Kasumi-1 (cell line): ENCODE data around the gene ANKMY1.
A peak's percentile ranks its signal among the peaks of the same experiment; 100 is the strongest.
"Not testable (repeated sequence)": the region's sequence is repeated elsewhere in the genome, so short reads cannot be mapped to it uniquely, and the experiment has no call there.

Experiments used
- DNase-seq, 2 experiments: peaks; one replicate each; lab custom pipeline; 2025; lab: John Stamatoyannopoulos, UW

Gene ANKMY1

DNA sequence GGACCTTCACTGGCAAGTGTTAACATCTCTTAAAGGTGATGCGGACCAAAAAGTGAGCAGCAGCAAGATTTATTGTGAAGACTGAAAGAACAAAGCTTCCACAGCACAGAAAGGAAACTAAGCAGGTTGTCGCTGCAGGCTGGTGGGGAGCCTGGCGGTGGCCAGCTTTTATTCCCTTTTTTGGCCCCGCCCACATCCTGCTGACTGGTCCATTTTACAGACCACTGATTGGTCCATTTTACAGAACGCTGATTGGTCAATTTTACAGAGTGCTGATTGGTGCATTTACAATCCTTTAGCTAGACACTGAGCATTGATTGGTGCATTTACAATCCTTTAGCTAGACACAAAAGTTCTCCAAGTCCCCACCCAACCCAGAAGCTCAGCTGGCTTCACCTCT, 35.9 kb downstream of the ANKMY1 start:
- not testable (repeated sequence) for DNase-seq

DNA sequence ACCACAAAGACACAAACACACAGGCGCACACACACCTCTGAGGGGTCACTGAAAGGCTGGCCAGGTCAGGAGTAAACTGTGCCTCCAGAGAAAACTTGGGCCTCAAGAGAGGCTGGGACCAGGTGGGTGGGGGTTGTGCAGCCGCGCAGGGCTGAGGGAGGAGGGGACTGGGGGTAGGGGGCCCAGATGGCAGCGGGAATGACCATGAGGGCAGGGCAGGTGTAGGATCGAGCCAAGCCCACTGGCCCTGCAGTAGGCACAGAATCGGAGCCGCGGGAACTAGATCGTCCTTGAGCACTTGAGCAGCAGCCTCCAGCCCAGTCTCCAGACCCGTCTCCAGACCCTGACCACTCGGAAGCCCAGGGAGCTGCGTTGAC, 36.8 kb downstream of the ANKMY1 start:
- DNase-seq = no peak

DNA sequence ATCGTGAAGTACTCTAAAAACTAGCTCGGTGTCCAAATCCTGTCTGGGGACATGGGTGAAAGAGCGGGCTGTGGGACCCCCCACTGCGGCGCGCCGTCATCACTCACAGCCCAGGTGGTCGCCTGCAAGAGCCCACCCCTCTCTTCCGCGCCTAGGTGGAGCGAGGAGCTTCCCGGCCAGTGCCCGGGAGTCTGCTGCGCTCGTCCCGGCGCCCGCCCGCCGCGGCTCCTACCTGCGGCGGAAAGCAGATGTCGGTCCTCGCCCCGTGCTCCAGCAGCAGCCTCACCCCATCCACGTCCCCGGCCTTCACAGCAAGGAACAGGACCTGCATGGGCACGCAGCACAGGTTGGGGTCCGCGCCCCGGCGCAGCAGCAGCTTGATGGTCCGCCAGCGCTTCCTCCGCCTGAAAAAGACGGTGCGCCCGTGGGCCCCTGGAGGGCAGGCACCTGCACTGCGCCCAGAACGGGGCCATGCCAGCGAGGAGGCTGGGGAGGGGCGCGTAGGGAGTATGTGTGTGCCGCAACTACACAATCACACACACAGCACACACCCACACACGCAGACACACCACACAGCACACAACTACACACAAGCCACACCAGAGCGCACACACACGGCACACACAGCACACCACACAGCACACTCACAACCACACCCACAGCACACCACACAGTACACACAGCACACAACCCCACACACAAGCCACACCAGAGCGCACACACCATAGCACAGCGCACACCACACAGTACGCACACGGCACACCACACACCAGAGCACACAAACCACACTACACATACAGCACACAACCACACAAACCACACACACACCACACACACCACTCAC, 37.4 kb downstream of the ANKMY1 start:
- no peak for DNase-seq

GRCh38 chr2:240519396-240520129, 38.2 kb downstream of the ANKMY1 start:
- no peak for DNase-seq

DNA sequence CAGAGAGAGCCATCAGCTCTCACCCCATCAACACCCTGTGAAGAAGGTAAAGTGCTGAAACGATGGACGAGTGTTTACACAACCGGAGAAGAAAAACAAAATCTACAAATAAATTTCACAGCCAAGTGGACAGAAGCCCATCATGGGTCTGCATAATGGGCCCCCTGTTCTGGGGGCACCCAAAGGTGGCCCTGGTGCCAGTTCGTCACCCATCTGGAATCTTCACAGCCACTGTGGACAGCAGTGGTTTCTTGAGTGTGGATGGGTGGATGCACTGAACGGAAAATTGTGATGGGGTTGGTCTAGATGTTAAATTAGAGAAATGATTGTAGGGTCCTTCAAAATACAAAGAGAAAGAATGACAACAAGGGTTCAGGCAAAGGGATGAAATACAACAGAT, 38.8 kb downstream of the ANKMY1 start:
- DNase-seq = no peak

DNA sequence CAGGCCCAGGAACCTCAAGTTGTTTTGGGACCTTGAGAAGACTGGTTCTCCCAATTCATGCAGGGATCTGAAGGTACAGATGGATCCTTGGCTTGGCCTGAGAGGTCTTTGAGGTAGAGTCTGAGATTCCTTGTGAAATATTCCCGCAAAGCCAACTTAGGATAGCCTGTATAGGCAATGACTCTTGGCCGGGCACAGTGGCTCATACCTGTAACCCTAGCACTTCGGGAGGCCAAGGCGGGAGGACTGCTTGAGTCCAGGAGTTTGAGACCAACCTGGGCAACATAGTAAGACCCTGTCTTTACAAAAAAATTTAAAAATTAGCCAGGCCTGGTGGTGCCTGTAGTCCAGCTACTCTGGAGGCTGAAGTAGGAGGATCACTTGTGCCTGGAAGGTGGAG, 40.4 kb downstream of the ANKMY1 start:
- DNase-seq = no peak

DNA sequence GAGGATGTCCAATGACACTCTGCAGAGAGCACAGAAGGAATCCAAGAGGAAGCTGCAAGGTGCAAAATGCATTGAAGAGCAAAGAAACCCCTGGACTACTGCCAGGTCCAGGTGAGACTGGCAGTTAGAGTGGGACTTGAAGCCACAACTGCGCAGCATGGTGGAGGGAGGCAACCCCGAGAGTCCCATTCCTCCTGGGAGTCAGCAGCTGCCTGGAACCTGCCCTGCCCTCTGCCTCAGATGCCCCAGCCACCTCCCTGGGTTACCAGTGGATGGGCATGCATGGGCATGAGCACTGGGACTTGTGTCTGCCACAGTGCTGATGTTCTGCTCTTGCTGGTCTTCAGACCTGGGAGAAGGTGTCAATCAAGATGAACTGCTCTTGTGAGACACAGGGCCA, 43.2 kb downstream of the ANKMY1 start:
- DNase-seq = no peak

- peak; percentile 16 to 20 for DNase-seq
Observed at GRCh38 chr2:240513549-240514287, 44.1 kb downstream of the ANKMY1 start.

DNA sequence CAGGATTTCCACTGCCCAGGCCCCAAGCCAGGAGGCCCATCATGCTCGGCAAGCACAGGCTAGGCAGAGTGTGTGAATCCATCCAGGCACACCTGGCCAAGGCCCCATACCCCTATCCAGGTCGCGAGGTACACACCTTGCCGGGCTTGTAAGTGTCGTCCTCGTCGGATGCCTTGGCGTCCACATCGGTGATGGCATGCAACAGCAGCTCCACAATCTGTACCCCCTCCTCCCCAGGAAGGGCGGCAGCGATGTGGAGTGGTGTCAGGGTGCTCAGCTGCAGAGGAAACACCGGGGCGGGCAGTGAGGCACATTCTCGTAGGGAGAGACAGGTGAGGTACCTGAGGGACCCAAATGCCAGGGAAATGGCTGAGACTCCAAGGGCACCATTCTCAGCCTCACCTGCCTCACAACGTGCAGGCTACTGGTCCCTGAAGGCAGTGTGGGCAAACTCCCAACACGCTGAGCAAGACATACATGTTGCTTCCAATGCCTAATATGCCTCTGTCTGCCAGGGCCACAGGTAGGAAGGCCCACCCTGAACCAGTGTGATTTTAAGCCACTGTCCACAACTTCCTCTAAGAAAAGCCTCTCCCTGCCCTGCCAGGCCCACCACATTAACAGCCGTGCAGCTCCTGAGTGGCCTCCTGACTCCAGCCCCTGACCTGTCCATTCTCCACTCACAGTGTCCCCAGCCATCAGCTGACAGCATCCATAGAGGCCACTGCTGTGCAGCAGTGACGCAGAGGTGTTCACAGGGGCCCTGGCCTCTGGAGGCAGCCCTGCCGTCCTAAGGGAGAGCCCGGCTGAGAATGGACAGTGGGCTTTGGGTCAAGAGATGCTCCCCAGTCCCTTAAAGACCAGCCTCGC, 44.9 kb downstream of the ANKMY1 start:
- no peak for DNase-seq

- no peak for DNase-seq
Observed at GRCh38 chr2:240512109-240512485, 45.7 kb downstream of the ANKMY1 start.

DNA sequence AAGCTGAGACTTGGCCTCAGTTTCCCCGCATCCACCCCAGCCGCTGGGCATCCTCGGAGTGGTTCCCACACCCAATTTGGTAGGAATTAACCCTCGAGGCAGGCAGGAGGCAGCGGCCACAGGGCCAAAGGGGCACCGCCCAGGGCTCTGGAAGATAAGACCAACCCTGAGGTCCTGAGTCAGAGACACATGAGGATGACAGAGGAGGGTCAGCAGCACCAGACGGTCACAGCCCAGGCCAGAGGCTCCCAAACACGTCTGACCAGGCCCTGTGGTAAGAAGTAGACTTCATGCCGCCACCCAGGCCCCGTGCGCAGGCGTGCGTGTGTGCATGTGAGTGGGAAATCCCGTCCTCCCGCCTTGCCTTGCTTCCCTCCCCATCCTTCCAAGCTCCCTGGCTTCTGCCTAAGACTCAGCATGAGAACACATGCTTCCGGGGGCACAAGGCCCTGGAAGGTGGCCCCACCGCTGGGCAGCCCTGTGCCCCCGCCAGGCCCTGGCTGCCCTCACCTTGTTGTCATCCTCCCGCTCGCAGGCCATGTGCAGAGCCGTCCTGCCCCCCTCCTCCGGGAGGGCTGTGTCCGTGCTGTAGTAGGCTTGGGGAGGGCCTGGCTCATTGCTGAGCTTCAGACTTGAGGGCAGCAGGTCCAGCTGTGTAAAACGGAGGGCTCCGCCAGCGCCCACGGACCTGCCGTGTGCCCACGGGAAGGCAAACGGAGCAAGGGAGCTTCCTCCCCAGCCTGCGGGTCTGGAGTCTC, 46.3 kb downstream of the ANKMY1 start:
- DNase-seq = no peak

- no peak for DNase-seq
Observed at GRCh38 chr2:240510513-240511210, 47.1 kb downstream of the ANKMY1 start.

- no peak for DNase-seq
Observed at GRCh38 chr2:240509667-240510512, 47.9 kb downstream of the ANKMY1 start.

GRCh38 chr2:240508832-240509545, 48.8 kb downstream of the ANKMY1 start:
- no peak for DNase-seq

DNA sequence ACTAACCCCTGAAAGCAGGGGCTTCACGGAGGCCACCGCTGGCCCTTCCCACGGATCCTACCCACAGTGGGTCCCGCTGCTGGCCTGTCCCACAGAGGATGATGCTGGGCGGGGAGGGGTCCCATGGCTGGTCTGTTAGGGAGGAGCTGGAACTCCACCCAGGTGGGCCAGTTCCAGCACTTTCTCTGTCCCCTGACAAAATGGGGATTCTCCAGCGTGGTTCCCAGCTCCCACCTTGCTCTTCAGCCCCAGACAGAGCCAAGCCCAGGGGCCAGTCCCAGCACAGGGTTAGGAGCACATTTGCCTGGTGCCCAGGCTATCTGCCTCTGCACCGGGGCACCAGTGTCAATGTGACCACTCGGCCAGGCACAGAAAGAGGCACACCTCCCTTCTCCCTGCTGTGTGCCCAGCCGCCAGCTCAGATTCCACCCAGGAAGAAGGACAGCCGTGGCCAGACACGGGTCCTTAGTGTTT, 50.0 kb downstream of the ANKMY1 start:
- no peak for DNase-seq

GRCh38 chr2:240507060-240507777, 50.6 kb downstream of the ANKMY1 start:
- DNase-seq = no peak

DNA sequence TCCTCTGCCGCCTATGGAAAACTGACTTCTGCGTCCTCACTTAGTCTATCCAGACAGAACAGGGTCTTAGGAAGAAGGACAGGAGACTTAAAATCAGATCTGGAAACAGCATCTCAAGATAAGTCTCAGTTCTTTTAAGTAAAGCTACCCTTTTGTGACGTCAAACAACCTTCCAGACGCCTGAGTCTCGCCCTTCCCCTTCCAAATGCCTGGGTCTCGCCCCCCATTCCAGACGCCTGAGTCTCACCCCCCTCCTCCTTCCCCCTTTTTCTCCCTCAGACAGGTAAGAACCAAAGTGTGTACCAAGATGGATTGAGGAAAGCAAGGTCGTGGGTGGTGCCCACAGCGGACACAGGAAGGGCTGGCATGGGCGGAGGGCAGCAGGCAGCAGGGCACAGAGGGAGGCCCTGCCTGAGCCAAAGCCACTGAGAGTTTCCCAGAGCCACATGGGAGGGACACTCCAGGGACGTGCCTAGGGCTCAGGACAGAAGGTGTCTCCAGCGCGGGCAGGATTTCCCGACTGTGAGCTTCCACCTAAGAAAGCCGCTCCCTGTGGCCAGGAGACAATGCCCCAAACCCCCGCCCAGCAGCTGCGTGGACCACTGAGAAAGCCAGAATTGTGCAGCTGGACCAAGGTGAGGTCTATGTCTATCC, 51.3 kb downstream of the ANKMY1 start:
- no peak for DNase-seq
